GM19328 (cell line): Measurements from ENCODE around the gene AMBRA1.

Experiments used
- ATAC-seq: cut with Tn5 transposase; IDR thresholded peaks from one replicate; pipeline ENCODE4 v1.9.1; 2021; ENCODE audit warnings: mild to moderate bottlenecking, moderate library complexity; ENCODE audit not compliant: unreplicated experiment

The AMBRA1 gene

GRCh38 chr11:46404476-46405017 lies 189.3 kb downstream of the AMBRA1 start:
- no peak for ATAC-seq

GRCh38 chr11:46402957-46403902 lies 190.6 kb downstream of the AMBRA1 start:
- no peak for ATAC-seq

GRCh38 chr11:46397526-46397925 lies 196.3 kb downstream of the AMBRA1 start:
- ATAC-seq, result no peak

- no peak for ATAC-seq
These were observed 200.1 kb downstream of the AMBRA1 start for GRCh38 chr11:46393759-46394158.

- ATAC-seq, result no peak
These were observed 200.6 kb downstream of the AMBRA1 start for GRCh38 chr11:46393231-46393616.

GRCh38 chr11:46392421-46393230 lies 201.2 kb downstream of the AMBRA1 start:
- no peak for ATAC-seq

- ATAC-seq, result no peak
These were observed 202.0 kb downstream of the AMBRA1 start, which contains the start of gene CHRM4 for GRCh38 chr11:46391578-46392420. CHRM4 (minus strand) TSS chr11:46391776; CDS start chr11:46386557, 5,219 bp downstream.

GRCh38 chr11:46391186-46391577 lies 202.6 kb downstream of the AMBRA1 start:
- no peak for ATAC-seq

GRCh38 chr11:46390331-46391171 lies 203.3 kb downstream of the AMBRA1 start:
- ATAC-seq, result no peak

- ATAC-seq, result no peak
These were observed 204.1 kb downstream of the AMBRA1 start for GRCh38 chr11:46389450-46390330.

GRCh38 chr11:46388619-46389449 lies 205.0 kb downstream of the AMBRA1 start:
- no peak for ATAC-seq

GRCh38 chr11:46387919-46388618 lies 205.8 kb downstream of the AMBRA1 start:
- no peak for ATAC-seq

GRCh38 chr11:46387456-46387855 lies 206.4 kb downstream of the AMBRA1 start:
- ATAC-seq, result no peak

- ATAC-seq, result no peak
These were observed 207.1 kb downstream of the AMBRA1 start for GRCh38 chr11:46386674-46387073.

GRCh38 chr11:46386005-46386578 lies 207.7 kb downstream of the AMBRA1 start:
- no peak for ATAC-seq

- ATAC-seq, result no peak
These were observed 208.4 kb downstream of the AMBRA1 start for GRCh38 chr11:46385169-46386004.
